GM18526 (cell line): ENCODE measurements around the gene GDNF.

Source experiments
- POLR2A ChIP-seq: IDR thresholded peaks from 3 replicates; pipeline ENCODE4 v1.6.1; 2011; ENCODE audit not compliant: insufficient read length; ENCODE audit errors: extremely low read depth

The GDNF gene

GRCh38 chr5:37839407-37840052, at the start of gene GDNF:
Gene GDNF, minus strand, starts transcription at chr5:37840041. Its CDS starts 5,245 bp downstream, at chr5:37834796.
- no peak for TF ChIP-seq POLR2A

- TF ChIP-seq POLR2A: no peak
Measured at GRCh38 chr5:37888476-37888875, 48.6 kb upstream of the GDNF start.

GRCh38 chr5:37886242-37886905, 46.5 kb upstream of the GDNF start:
- no peak for TF ChIP-seq POLR2A

GRCh38 chr5:37882636-37883035, 42.8 kb upstream of the GDNF start:
- no peak for TF ChIP-seq POLR2A

GRCh38 chr5:37881359-37881758, 41.5 kb upstream of the GDNF start:
- no peak for TF ChIP-seq POLR2A

GRCh38 chr5:37876943-37877342, 37.1 kb upstream of the GDNF start:
- TF ChIP-seq POLR2A: no peak

- no peak for TF ChIP-seq POLR2A
Measured at GRCh38 chr5:37876245-37876644, 36.4 kb upstream of the GDNF start.

- TF ChIP-seq POLR2A: no peak
Measured at GRCh38 chr5:37875051-37875787, 35.4 kb upstream of the GDNF start.

GRCh38 chr5:37873988-37874387, 34.1 kb upstream of the GDNF start:
- no peak for TF ChIP-seq POLR2A

- no peak for TF ChIP-seq POLR2A
Measured at GRCh38 chr5:37871023-37871815, 31.4 kb upstream of the GDNF start.

GRCh38 chr5:37869216-37869615, 29.4 kb upstream of the GDNF start:
- TF ChIP-seq POLR2A: no peak

- no peak for TF ChIP-seq POLR2A
Measured at GRCh38 chr5:37867654-37868053, 27.8 kb upstream of the GDNF start.

- TF ChIP-seq POLR2A: no peak
Measured at GRCh38 chr5:37860206-37860605, 20.4 kb upstream of the GDNF start.

- no peak for TF ChIP-seq POLR2A
Measured at GRCh38 chr5:37859805-37860204, 20.0 kb upstream of the GDNF start.

- no peak for TF ChIP-seq POLR2A
Measured at GRCh38 chr5:37858250-37858649, 18.4 kb upstream of the GDNF start.
